HL-60 (cell line): ENCODE results near the gene CCL13.

ENCODE experiments used
- CTCF ChIP-seq: IDR thresholded peaks from one replicate; pipeline ENCODE4 v1.5.1; 2011; ENCODE audit warnings: low read length, control low read depth, inconsistent platforms; ENCODE audit not compliant: insufficient read depth
- POLR2AphosphoS5 ChIP-seq: IDR thresholded peaks from 2 replicates; pipeline ENCODE4 v1.6.1; 2012; ENCODE audit warnings: low read depth
- REST ChIP-seq: IDR thresholded peaks from 2 replicates; pipeline ENCODE4 v1.6.1; 2012; ENCODE audit warnings: low read depth; ENCODE audit not compliant: insufficient replicate concordance

DNA sequence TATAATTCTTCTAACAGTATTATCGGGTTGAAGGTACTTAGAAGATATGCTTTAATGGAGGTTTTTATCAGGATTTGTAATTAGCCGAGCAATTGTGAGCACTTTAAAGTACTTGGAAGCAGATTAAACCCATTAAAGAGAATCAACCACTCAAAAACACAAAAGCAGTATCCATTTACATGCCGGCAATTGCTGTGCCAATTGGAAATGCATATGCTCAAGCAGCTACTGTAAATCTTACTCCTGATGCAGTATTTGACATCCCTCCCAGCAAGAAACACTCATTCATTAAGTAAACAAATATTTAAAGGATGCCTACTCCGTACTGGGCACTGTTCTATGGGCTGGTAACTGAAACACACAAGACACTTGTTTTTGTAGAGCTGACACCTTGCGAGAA, 18.2 kb downstream of the CCL13 start:
- TF ChIP-seq POLR2AphosphoS5 (no peak), CTCF (no peak), REST (no peak)
